Psoas muscle (tissue), 8 donors: ENCODE data around the gene HADHA. TPM values are rescaled to one million over a fixed set of nuclear protein-coding genes. Genes with fewer than 3 reads are reported as not detected.

Source experiments
- ATAC-seq, 4 donors: fragments of 200-7000 bp; cut with Tn5 transposase; one replicate each; pipeline ENCODE4 v1.9.1; 2020; ENCODE audit warnings: moderate library complexity in 3 of 4, mild to moderate bottlenecking in 2 of 4
- DNase-seq, 2 donors: peaks; one replicate each; pipeline ENCODE4 v3.0.0-alpha.2; 2020
- H3K27ac ChIP-seq: fragments of 200-600 bp; one replicate; pipeline ENCODE4 v1.8.0; 2022
- H3K27me3 ChIP-seq, 3 donors: fragments of 200-600 bp in 1 of 3; one replicate each; pipeline versions ENCODE4 v1.6.1 to v1.8.0; 2013 to 2022; ENCODE audit warnings: low read length in 2 of 3, mild to moderate bottlenecking in 2 of 3, moderate library complexity in 1 of 3; ENCODE audit not compliant: insufficient read depth in 3 of 3
- H3K36me3 ChIP-seq, 2 donors: fragments of 200-600 bp in 1 of 2; one replicate each; pipeline versions ENCODE4 v1.6.1 to v1.8.0; 2013 to 2022; ENCODE audit warnings: low read depth in 1 of 2, mild to moderate bottlenecking in 1 of 2, moderate library complexity in 1 of 2; ENCODE audit not compliant: insufficient read depth in 1 of 2
- H3K4me1 ChIP-seq: fragments of 200-600 bp; one replicate; pipeline ENCODE4 v1.8.0; 2022
- H3K4me3 ChIP-seq: fragments of 200-600 bp; one replicate; pipeline ENCODE4 v1.8.0; 2022; ENCODE audit warnings: mild to moderate bottlenecking
- H3K9me3 ChIP-seq: fragments of 200-600 bp; one replicate; pipeline ENCODE4 v1.8.0; 2022
- WGBS, 3 donors: extraction: QIAGEN DNeasy Blood & Tissue Kit; methylation state at CpG; one replicate each; pipeline versions ENCODE4 v1.1.6 to v1.1.7; 2013; 5-methylcytosine and 5-hydroxymethylcytosine counted together
- intact Hi-C, 2 donors: fragments of 100-400 bp; cut with DNase I; formaldehyde crosslinking; loops; one replicate each; pipeline versions ENCODE4 v1.11.0 to v1.14.2; 2022
- polyA plus RNA-seq, 3 donors: library from polyadenylated mRNA; stranded (reverse); fragments of 200-250 nt; gene quantifications; one replicate each; pipeline ENCODE4 v1.2.3, GENCODE V29; 2013
- total RNA-seq, 4 donors: library from RNA; stranded (reverse); fragmentation: NEBNext Ultra II Directional in 2 of 4; extraction: Animal tissue kit (Norgen Biotek cat#: 25700) in 2 of 4; gene quantifications; one replicate each; pipeline versions ENCODE4 v1.2.1 to v1.2.4, GENCODE V29; 2021 to 2023
- TF ChIP-seq, protein P1 (sequence below): fragments of 200-600 bp; IDR thresholded peaks from one replicate; pipeline ENCODE4 v1.8.0; 2022; ENCODE audit warnings: antibody characterized with exemption
- donor health status: healthy with polysubstance abuse.
- donor health status: DM: no; HTN: no; CAD: no; lungs with moderate emphysema.
- donor health status: Bipolar disorder and iron deficiency.
- donor health status: healthy.
- donor health status: DM: yes; HTN: yes; CAD: no.
- donor health status: DM: no; HTN: no; CAD: no.
- donor health status: DM: no; HTN: no; CAD: no.
- donor health status: DM: yes; HTN: yes; CAD: no.

HADHA gene
- total and polyA plus RNA-seq, 7 donors: 195 to 617 (median 350) TPM

DNA sequence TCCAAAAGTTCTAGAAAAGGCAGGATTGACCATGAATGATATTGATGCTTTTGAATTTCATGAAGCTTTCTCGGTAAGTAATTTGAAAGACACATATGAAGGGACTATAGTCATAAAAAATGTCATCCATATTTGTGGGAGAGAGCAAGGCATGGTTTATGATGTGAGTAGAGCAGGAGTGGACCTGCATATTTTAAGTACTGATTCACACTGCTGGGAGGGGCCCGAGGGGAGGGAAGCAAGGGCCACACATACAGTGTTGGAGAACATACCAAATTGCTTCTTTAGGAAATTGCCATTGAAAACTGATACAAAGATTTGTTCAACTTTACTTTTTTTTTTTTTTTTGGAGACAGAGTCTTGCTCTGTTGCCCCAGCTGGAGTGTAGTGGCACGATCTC, 39.7 kb upstream of the HADHA start:
- intact Hi-C loops: loop anchor here in 1 of 2 donors (5.0 kb wide), 1 partner anchor 72 kb away; no protein-coding TSS in a partner anchor
- 94 to 98% (median 97%) methylated on average over 3 of the region's 3 CpGs for WGBS, 3 donors
- no peaks in the 10 kb centered on the region for H3K4me1 ChIP-seq
- H3K4me3 ChIP-seq: no peak overlapping the region
- H3K27me3 ChIP-seq: no peaks in the 10 kb centered on the region
- TF ChIP-seq, protein P1, sequence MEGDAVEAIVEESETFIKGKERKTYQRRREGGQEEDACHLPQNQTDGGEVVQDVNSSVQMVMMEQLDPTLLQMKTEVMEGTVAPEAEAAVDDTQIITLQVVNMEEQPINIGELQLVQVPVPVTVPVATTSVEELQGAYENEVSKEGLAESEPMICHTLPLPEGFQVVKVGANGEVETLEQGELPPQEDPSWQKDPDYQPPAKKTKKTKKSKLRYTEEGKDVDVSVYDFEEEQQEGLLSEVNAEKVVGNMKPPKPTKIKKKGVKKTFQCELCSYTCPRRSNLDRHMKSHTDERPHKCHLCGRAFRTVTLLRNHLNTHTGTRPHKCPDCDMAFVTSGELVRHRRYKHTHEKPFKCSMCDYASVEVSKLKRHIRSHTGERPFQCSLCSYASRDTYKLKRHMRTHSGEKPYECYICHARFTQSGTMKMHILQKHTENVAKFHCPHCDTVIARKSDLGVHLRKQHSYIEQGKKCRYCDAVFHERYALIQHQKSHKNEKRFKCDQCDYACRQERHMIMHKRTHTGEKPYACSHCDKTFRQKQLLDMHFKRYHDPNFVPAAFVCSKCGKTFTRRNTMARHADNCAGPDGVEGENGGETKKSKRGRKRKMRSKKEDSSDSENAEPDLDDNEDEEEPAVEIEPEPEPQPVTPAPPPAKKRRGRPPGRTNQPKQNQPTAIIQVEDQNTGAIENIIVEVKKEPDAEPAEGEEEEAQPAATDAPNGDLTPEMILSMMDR: no peak
- ATAC-seq (peak in 2 of 4 donors; percentile 26 to 41), DNase-seq (no peak)
- no peaks in the 10 kb centered on the region for H3K9me3 ChIP-seq
- no peak overlapping the region for H3K27ac ChIP-seq
- peaks cover 26 to 100% of the 10 kb centered on the region in 2 donors for H3K36me3 ChIP-seq

DNA sequence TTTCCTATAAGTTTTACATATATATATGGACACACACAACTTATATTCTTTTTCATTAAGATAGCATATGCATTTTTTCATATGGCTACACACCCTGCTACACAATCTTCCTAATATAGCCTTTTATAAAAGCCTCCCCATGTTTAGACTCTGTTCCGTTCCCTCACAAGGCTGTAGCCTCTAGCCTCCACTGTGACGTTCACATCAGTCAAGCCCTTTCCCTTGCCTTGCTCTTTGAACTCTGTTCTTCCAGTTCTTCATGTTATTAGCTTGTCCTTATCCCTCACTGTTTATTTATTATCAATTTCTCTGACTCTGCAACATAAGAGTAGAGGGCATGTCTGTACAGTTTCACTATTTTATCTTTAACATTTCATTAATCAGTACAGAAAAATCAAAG, 39.2 kb upstream of the HADHA start:
- H3K27me3 ChIP-seq: no peaks in the 10 kb centered on the region
- TF ChIP-seq, protein P1: no peak
- WGBS, 3 donors: 88 to 93% (median 90%) methylated on average over 2 of the region's 2 CpGs
- no peaks in the 10 kb centered on the region for H3K4me1 ChIP-seq
- H3K27ac ChIP-seq: no peak overlapping the region
- H3K9me3 ChIP-seq: no peaks in the 10 kb centered on the region
- peaks cover 26 to 100% of the 10 kb centered on the region in 2 donors for H3K36me3 ChIP-seq
- ATAC-seq: no peak
- no peak overlapping the region for H3K4me3 ChIP-seq
- intact Hi-C loops: loop anchor here in 1 of 2 donors (5.0 kb wide), 1 partner anchor 71 kb away; no protein-coding TSS in a partner anchor
- DNase-seq: no peak

DNA sequence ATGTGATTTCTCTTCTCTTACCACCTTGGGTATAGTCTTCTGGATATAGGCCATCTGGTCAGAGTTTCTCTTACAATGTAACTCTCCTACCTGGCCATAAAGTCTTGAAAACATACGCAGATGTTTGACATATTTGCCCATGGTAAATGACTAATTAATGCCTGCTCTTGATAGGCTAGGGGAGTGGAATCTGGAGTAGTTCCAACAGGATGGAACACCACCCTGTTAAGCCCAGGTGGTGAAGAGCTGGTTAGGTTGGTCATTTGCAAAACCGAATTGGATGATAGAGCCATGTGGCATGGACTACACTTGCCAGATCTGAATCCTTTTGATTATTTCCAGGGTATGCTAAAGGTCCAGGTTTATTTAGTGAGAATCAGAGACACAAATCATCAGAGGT, 36.8 kb upstream of the HADHA start:
- Histone ChIP-seq H3K27me3 (no peaks in the 10 kb centered on the region), H3K4me3 (no peak overlapping the region), H3K9me3 (no peaks in the 10 kb centered on the region), H3K27ac (no peak overlapping the region), H3K36me3 (peaks cover 21 to 100% of the 10 kb centered on the region in 2 donors), H3K4me1 (no peaks in the 10 kb centered on the region)
- intact Hi-C loops: loop anchor here in 1 of 2 donors (5.0 kb wide), 1 partner anchor 69 kb away; no protein-coding TSS in a partner anchor
- 90 to 91% (median 90%) methylated on average over 2 of the region's 2 CpGs for WGBS, 3 donors
- no peak for DNase-seq
- TF ChIP-seq, protein P1: no peak
- ATAC-seq: no peak

DNA sequence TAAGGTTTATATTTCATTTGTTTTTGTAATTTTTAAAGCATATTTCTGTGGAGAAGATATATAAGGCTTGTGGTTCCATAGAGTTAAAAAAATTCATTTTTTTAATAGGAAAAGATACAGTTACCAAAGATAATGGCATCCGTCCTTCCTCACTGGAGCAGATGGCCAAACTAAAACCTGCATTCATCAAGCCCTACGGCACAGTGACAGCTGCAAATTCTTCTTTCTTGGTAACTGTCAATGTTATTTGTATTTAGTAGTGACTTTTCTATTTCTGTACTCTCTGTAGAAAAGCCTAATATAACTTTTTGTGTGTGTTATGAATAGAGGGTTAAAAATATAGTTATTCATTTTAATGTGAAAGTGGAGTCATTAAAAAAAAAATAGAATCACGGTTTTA, 35.5 kb upstream of the HADHA start:
- intact Hi-C loops: loop anchor here (5.0 kb wide), 2 partner anchors 38 to 68 kb away; partner anchors contain the start of genes HADHA (in 1 of the 2) and HADHB (in 1 of the 2)
- Histone ChIP-seq H3K4me1 (peaks cover 6% of the 10 kb centered on the region), H3K9me3 (no peaks in the 10 kb centered on the region), H3K27ac (no peak overlapping the region), H3K36me3 (peaks cover 18 to 95% of the 10 kb centered on the region in 2 donors), H3K4me3 (no peak overlapping the region), H3K27me3 (no peaks in the 10 kb centered on the region)
- TF ChIP-seq, protein P1: no peak
- WGBS, 3 donors: 49 to 61% (median 55%) methylated on average over 3 of the region's 3 CpGs
- DNase-seq: no peak
- no peak for ATAC-seq
